DND-41 (cell line): ENCODE measurements around the gene PPP4R1.

ENCODE experiments used
- ATAC-seq: fragments of 200-7000 bp; cut with Tn5 transposase; 3 replicates; pipeline ENCODE4 v1.9.1; 2021; ENCODE audit warnings: low read depth; ENCODE audit not compliant: insufficient read depth
- DNase-seq: peaks from one replicate; pipeline ENCODE4 v3.0.0-alpha.2; 2020
- H2AFZ ChIP-seq: 2 replicates; pipeline ENCODE4 v1.6.0; 2012; ENCODE audit warnings: low read depth, low read length
- H3K27ac ChIP-seq: 2 replicates; pipeline ENCODE4 v1.5.1; 2012; ENCODE audit warnings: low read length, inconsistent platforms
- H3K27me3 ChIP-seq: fragments of 200-600 bp; sonication (generic); 2 replicates; pipeline ENCODE4 v1.6.0; 2012; ENCODE audit warnings: low read length, mild to moderate bottlenecking, inconsistent platforms; ENCODE audit not compliant: insufficient read depth, poor library complexity
- H3K36me3 ChIP-seq: 2 replicates; pipeline ENCODE4 v1.5.1; 2012; ENCODE audit warnings: low read length, inconsistent platforms; ENCODE audit not compliant: insufficient read depth
- H3K4me1 ChIP-seq: 2 replicates; pipeline ENCODE4 v1.5.1; 2012; ENCODE audit warnings: mild to moderate bottlenecking, low read length; ENCODE audit not compliant: insufficient read depth
- H3K4me2 ChIP-seq: 2 replicates; pipeline ENCODE4 v1.6.0; 2012; ENCODE audit warnings: mild to moderate bottlenecking, moderate library complexity, low read length, inconsistent platforms; ENCODE audit not compliant: insufficient read depth
- H3K4me3 ChIP-seq, 2 experiments: fragments of 200-600 bp in 1 of 2; shearing (Covaris generic) in 1 of 2; 2 replicates each; pipeline ENCODE4 v1.5.1; 2012 to 2016; ENCODE audit warnings: inconsistent platforms in 2 of 2, low read length in 2 of 2, mild to moderate bottlenecking in 2 of 2, low read depth in 1 of 2, moderate library complexity in 1 of 2
- H3K79me2 ChIP-seq: 2 replicates; pipeline ENCODE4 v1.6.0; 2012; ENCODE audit warnings: low read length, inconsistent platforms; ENCODE audit not compliant: insufficient read depth
- H3K9ac ChIP-seq: 2 replicates; pipeline ENCODE4 v1.6.0; 2012; ENCODE audit warnings: low read depth, mild to moderate bottlenecking, inconsistent platforms, low read length, moderate library complexity
- H3K9me3 ChIP-seq: 2 replicates; pipeline ENCODE4 v1.5.1; 2012; ENCODE audit warnings: low read length, moderate library complexity, mild to moderate bottlenecking, inconsistent platforms; ENCODE audit not compliant: insufficient read depth, severe bottlenecking
- H4K20me1 ChIP-seq: 2 replicates; pipeline ENCODE4 v1.6.0; 2012; ENCODE audit warnings: low read length; ENCODE audit not compliant: insufficient read depth
- CTCF ChIP-seq: IDR thresholded peaks from 2 replicates; pipeline ENCODE4 v1.5.1; 2012; ENCODE audit warnings: borderline replicate concordance, low read length, moderate library complexity, mild to moderate bottlenecking; ENCODE audit not compliant: poor library complexity, severe bottlenecking; ENCODE audit errors: extremely low read depth
- EZH2 ChIP-seq: IDR thresholded peaks from 3 replicates; pipeline ENCODE4 v1.6.1; 2012; ENCODE audit warnings: borderline replicate concordance, low read depth, mild to moderate bottlenecking, moderate library complexity, low read length, inconsistent platforms; ENCODE audit not compliant: severe bottlenecking

The PPP4R1 gene

DNA sequence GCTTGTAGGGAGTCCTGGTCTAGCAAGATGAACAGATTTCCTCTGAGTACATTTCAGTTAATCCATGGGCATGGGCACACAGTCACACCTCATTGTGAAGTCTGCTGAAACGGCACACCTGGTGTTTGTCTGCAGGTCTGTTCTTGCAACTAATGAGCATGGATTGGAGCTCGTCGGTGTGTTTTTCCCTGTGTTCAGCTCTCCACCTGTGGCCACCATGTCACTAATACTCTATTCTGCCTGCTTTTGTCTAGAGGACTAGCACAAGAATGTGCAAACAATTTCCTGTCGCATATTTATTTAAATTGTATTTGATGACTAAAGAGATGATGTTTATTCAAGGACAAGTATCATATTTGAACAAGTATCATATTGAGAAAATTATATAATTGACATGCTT is 24.5 kb upstream of the PPP4R1 start:
- no peak for ATAC-seq
- no peaks in the 10 kb centered on the region for H3K4me1 ChIP-seq
- H3K4me2 ChIP-seq, result no peak overlapping the region
- no peak overlapping the region for H3K4me3 ChIP-seq
- H3K79me2 ChIP-seq, result no peaks in the 10 kb centered on the region
- H2AFZ ChIP-seq, result no peak overlapping the region
- no peaks in the 10 kb centered on the region for H3K9me3 ChIP-seq
- DNase-seq, result no peak
- H3K27me3 ChIP-seq, result no peaks in the 10 kb centered on the region
- H4K20me1 ChIP-seq, result no peaks in the 10 kb centered on the region
- no peaks in the 10 kb centered on the region for H3K36me3 ChIP-seq
- no peak for TF ChIP-seq CTCF
- no peak overlapping the region for H3K9ac ChIP-seq
- no peak overlapping the region for H3K27ac ChIP-seq

DNA sequence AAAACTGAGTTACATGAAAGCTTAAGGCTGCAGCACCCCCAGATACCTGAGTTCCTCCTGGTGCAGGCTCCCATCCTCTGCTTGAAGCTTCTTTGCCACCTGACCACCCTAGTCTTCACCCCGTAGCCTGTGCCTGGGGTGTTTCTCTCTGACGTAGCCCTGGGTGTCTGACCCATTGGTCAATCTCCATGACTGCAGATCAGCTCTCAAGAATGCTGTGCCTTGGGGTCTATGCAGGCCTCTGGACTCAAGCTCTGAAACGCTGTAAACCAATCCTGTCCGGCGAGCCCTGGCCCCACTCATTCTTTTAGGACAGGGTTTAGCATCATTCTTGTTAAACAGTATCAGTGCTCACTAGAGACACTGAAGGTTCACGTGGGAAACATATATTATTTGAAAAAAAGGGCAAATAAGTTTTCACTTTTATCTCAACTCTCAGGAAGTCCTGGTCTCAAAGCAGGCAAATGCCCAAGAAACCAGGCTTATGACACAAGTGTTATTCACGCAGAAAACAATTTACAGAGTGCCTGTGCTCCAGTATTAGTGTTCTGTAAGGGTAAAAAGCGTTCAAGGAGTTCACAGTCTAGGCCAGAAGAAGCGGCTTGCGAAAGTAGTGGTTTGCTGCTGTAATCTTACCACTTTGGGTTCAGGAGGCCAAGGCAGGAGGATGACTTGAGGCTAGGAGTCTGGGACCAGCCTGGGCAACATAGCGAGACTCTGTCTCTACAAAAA is 22.8 kb upstream of the PPP4R1 start:
- H3K27ac ChIP-seq, result no peak overlapping the region
- no peaks in the 10 kb centered on the region for H3K36me3 ChIP-seq
- TF ChIP-seq EZH2, result no peak
- H3K9me3 ChIP-seq, result no peaks in the 10 kb centered on the region
- no peaks in the 10 kb centered on the region for H3K4me1 ChIP-seq
- DNase-seq (no peak), ATAC-seq (no peak)
- no peak overlapping the region for H3K4me3 ChIP-seq
- H3K27me3 ChIP-seq, result no peaks in the 10 kb centered on the region
- no peak overlapping the region for H2AFZ ChIP-seq
- H3K9ac ChIP-seq, result no peak overlapping the region
- H3K79me2 ChIP-seq, result no peaks in the 10 kb centered on the region
- no peaks in the 10 kb centered on the region for H4K20me1 ChIP-seq
- H3K4me2 ChIP-seq, result no peak overlapping the region

GRCh38 chr18:9634856-9635255 is 20.5 kb upstream of the PPP4R1 start:
- DNase-seq, result no peak
- H3K4me2 ChIP-seq, result no peak overlapping the region
- H3K27ac ChIP-seq, result no peak overlapping the region
- no peak overlapping the region for H3K9ac ChIP-seq
- no peaks in the 10 kb centered on the region for H3K9me3 ChIP-seq
- H3K27me3 ChIP-seq, result no peaks in the 10 kb centered on the region
- ATAC-seq, result no peak
- no peaks in the 10 kb centered on the region for H3K36me3 ChIP-seq
- no peak overlapping the region for H3K4me3 ChIP-seq
- no peaks in the 10 kb centered on the region for H4K20me1 ChIP-seq
- no peak for TF ChIP-seq EZH2
- no peak for TF ChIP-seq CTCF
- H3K4me1 ChIP-seq, result no peaks in the 10 kb centered on the region
- no peak overlapping the region for H2AFZ ChIP-seq
- H3K79me2 ChIP-seq, result no peaks in the 10 kb centered on the region

DNA sequence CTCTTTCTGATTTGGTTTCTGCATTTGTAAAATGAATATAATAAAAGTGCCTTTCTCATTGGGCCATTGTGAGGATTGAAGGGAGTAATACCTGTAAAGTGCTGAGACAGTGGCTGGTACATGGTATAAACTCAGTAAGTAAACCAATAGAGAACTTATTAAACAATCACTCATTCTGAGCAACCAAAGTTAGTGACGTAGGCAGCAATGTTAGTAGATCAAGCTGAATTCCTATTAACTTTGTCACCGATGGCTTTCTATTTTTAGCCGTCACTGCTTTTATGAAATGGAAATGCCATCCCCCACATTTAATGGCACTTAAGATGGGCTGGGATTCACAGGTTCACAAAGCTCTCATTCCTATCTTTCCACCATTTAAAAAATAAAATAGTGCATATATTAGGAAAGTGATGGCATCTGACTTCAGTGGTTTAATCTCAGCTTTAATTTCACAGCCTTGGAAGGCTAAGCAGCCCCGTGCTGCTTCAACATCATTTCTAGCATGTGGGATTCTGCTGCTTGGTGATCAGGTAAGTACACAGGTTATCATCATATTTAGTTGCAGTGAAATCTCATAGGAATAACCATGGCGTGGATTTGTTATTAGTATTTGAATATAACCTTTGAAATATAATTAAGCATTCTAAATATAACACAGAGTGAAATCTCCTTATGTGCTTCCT is 17.6 kb upstream of the PPP4R1 start:
- DNase-seq, result no peak
- Histone ChIP-seq H4K20me1 (no peaks in the 10 kb centered on the region), H3K27me3 (no peaks in the 10 kb centered on the region), H3K79me2 (no peaks in the 10 kb centered on the region), H2AFZ (no peak overlapping the region), H3K9me3 (no peaks in the 10 kb centered on the region), H3K4me1 (no peaks in the 10 kb centered on the region), H3K4me2 (no peak overlapping the region), H3K36me3 (no peaks in the 10 kb centered on the region), H3K4me3 (no peak overlapping the region), H3K27ac (no peak overlapping the region), H3K9ac (no peak overlapping the region)
- no peak for ATAC-seq
- TF ChIP-seq EZH2 (no peak), CTCF (no peak)
